ENCODE results near the gene EHMT1.
"Not testable (repeated sequence)": the region's sequence is repeated elsewhere in the genome, so short reads cannot be mapped to it uniquely, and the experiment has no call there.

Gene EHMT1

GRCh38 chr9:137865581-137866145 lies 246.9 kb downstream of the EHMT1 start:
- peak; percentile 18 for DNase-seq (ENCODE audit: low read depth, low spot score)

- peak; percentile 16 for DNase-seq (ENCODE audit: low read depth, low spot score)
Measured at GRCh38 chr9:137866226-137867141, 247.7 kb downstream of the EHMT1 start.

GRCh38 chr9:137870432-137870831 lies 251.6 kb downstream of the EHMT1 start:
- DNase-seq (ENCODE audit: low read depth, low spot score) = no peak

GRCh38 chr9:137872296-137872695 lies 253.5 kb downstream of the EHMT1 start:
- DNase-seq (ENCODE audit: low read depth, low spot score) = no peak

- DNase-seq (ENCODE audit: low read depth, low spot score) = no peak
Measured at GRCh38 chr9:137873408-137873807, 254.6 kb downstream of the EHMT1 start.

GRCh38 chr9:137873858-137874362 lies 255.1 kb downstream of the EHMT1 start:
- DNase-seq (ENCODE audit: low read depth, low spot score) = no peak

GRCh38 chr9:137875354-137875753 lies 256.5 kb downstream of the EHMT1 start:
- DNase-seq (ENCODE audit: low read depth, low spot score) = no peak

- DNase-seq (ENCODE audit: low read depth, low spot score) = no peak
Measured at GRCh38 chr9:137875846-137876245, 257.0 kb downstream of the EHMT1 start.

GRCh38 chr9:137876269-137876668 lies 257.5 kb downstream of the EHMT1 start:
- no peak for DNase-seq (ENCODE audit: low read depth, low spot score)

GRCh38 chr9:137876781-137877386 lies 258.1 kb downstream of the EHMT1 start:
- DNase-seq (ENCODE audit: low read depth, low spot score) = no peak

- DNase-seq (ENCODE audit: low read depth, low spot score) = not testable (repeated sequence)
Measured at GRCh38 chr9:137877506-137878122, 258.8 kb downstream of the EHMT1 start, which contains the start of gene CACNA1B. Gene CACNA1B (plus strand): TSS chr9:137877782. CDS start chr9:137877934, 152 bp downstream.

- DNase-seq (ENCODE audit: low read depth, low spot score) = peak; percentile 86
Measured at GRCh38 chr9:137878146-137878941, 259.5 kb downstream of the EHMT1 start.

- no peak for DNase-seq (ENCODE audit: low read depth, low spot score)
Measured at GRCh38 chr9:137879052-137879451, 260.2 kb downstream of the EHMT1 start.

- DNase-seq (ENCODE audit: low read depth, low spot score) = no peak
Measured at GRCh38 chr9:137879566-137880150, 260.9 kb downstream of the EHMT1 start.

GRCh38 chr9:137880160-137880975 lies 261.6 kb downstream of the EHMT1 start:
- DNase-seq (ENCODE audit: low read depth, low spot score) = no peak

- no peak for DNase-seq (ENCODE audit: low read depth, low spot score)
Measured at GRCh38 chr9:137880976-137881530, 262.2 kb downstream of the EHMT1 start.

- peak; percentile 32 for DNase-seq (ENCODE audit: low read depth, low spot score)
Measured at GRCh38 chr9:137881591-137882505, 263.0 kb downstream of the EHMT1 start.

- DNase-seq (ENCODE audit: low read depth, low spot score) = no peak
Measured at GRCh38 chr9:137882506-137882821, 263.7 kb downstream of the EHMT1 start.

All from ELF-1 (cell line).